ENCODE data around the gene PLPPR5. TPM values are rescaled to one million over a fixed set of nuclear protein-coding genes. Genes with fewer than 3 reads are reported as not detected.

The PLPPR5 gene
- total and polyA plus RNA-seq, 9 of the 15 experiments (the other 6 are each of a cell fraction or from before 2014, with no cell fraction given) = not detected

- under 1% methylated on average over 6 of the region's 6 CpGs for WGBS (ENCODE audit: insufficient coverage, low coverage, missing lambda C conversion rate)
- intact Hi-C loops (cut with micrococcal nuclease) (no loop called here), in situ Hi-C loops (cut with MboI) (no loop called here)
- H3K27me3 ChIP-seq (ENCODE audit: control insufficient read depth in 2 of 2, insufficient read depth in 2 of 2, low read length in 2 of 2) = no peaks in the 10 kb centered on the region
- POLR2A ChIA-PET = no interaction called here
- no peak overlapping the region for H3K4me3 ChIP-seq
- ATAC-seq (no peak), DNase-seq (ENCODE audit: extremely low read depth in 1 of 4, low spot score in 3 of 4) (no peak), FAIRE-seq (no peak)
- no peak overlapping the region for H3K9ac ChIP-seq (ENCODE audit: insufficient read depth in 1 of 2, low read depth in 2 of 2, low read length in 2 of 2)
- H2AFZ ChIP-seq (ENCODE audit: low read depth, low read length) = no peak overlapping the region
- H3K9me1 ChIP-seq (ENCODE audit: control insufficient read depth, insufficient read depth, low read length) = no peaks in the 10 kb centered on the region
- TF ChIP-seq PTTG1 (tag; IDR thresholded peaks at IDR 0.05; ENCODE audit: low read depth) (no peak), TRIM25 (IDR thresholded peaks at IDR 0.05; ENCODE audit: borderline replicate concordance) (no peak), ZNF347 (CRISPR knock-in tag; IDR thresholded peaks at IDR 0.05; ENCODE audit: low read depth) (no peak), ZBTB26 (CRISPR knock-in tag; IDR thresholded peaks at IDR 0.05) (no peak), ZNF146 (CRISPR knock-in tag; IDR thresholded peaks at IDR 0.05; ENCODE audit: unreplicated experiment) (no peak), MED1 (CRISPR knock-in tag; IDR thresholded peaks at IDR 0.05; ENCODE audit: borderline replicate concordance) (no peak), ESRRB (CRISPR knock-in tag; IDR thresholded peaks at IDR 0.05; ENCODE audit: borderline replicate concordance) (no peak), ZNF197 (CRISPR knock-in tag; IDR thresholded peaks at IDR 0.05; ENCODE audit: low read depth) (no peak), ZNF184 (CRISPR knock-in tag; IDR thresholded peaks at IDR 0.05) (no peak), HDGF (IDR thresholded peaks at IDR 0.05) (no peak), ZNF79 (CRISPR knock-in tag; IDR thresholded peaks at IDR 0.05; ENCODE audit: low read depth) (no peak)
- TF ChIP-seq, protein P1, sequence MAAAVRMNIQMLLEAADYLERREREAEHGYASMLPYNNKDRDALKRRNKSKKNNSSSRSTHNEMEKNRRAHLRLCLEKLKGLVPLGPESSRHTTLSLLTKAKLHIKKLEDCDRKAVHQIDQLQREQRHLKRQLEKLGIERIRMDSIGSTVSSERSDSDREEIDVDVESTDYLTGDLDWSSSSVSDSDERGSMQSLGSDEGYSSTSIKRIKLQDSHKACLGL (CRISPR knock-in tag; IDR thresholded peaks at IDR 0.05; ENCODE audit: borderline replicate concordance, poor library complexity, severe bottlenecking) = no peak
- TF ChIP-seq, protein P2, sequence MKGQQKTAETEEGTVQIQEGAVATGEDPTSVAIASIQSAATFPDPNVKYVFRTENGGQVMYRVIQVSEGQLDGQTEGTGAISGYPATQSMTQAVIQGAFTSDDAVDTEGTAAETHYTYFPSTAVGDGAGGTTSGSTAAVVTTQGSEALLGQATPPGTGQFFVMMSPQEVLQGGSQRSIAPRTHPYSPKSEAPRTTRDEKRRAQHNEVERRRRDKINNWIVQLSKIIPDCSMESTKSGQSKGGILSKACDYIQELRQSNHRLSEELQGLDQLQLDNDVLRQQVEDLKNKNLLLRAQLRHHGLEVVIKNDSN (CRISPR knock-in tag; IDR thresholded peaks at IDR 0.05) = no peak
- H3K4me2 ChIP-seq (ENCODE audit: insufficient read depth, low read length) = no peak overlapping the region
- no peaks in the 10 kb centered on the region for H3K36me3 ChIP-seq (ENCODE audit: control insufficient read depth, insufficient read depth, low read length)
- H3K9me3 ChIP-seq (replicated peaks; ENCODE audit: control insufficient read depth, insufficient read depth, low read depth, low read length) = 0 out of 2 replicates have a peak, but pooled peaks cover 2% of the 10 kb centered on the region
- H4K20me1 ChIP-seq (replicated peaks; ENCODE audit: control insufficient read depth, insufficient read depth, low read length) = no peaks in the 10 kb centered on the region
- no TSS peak for BruUV-seq (replicated peaks)
- H3K4me1 ChIP-seq (replicated peaks in 1 of 2; ENCODE audit: control insufficient read depth in 2 of 2, insufficient read depth in 2 of 2, low read length in 2 of 2) = no peaks in the 10 kb centered on the region
- CTCF ChIA-PET (ENCODE audit: low intra/inter-chr PET ratio) = no interaction called here
- no peaks in the 10 kb centered on the region for H3K79me2 ChIP-seq (ENCODE audit: control insufficient read depth, insufficient read depth, low read length)
- no peak overlapping the region for H3K27ac ChIP-seq (ENCODE audit: extremely low read depth, low read depth, low read length)
These were observed 107.8 kb downstream of the PLPPR5 start for GRCh38 chr1:98896711-98897445.
